Common myeloid progenitor, CD34-positive (primary cell): ENCODE measurements around the gene AQP9.
"Not testable (repeated sequence)": the region's sequence is repeated elsewhere in the genome, so short reads cannot be mapped to it uniquely, and the experiment has no call there.

ENCODE experiments used
- CTCF ChIA-PET: fragments of 350-600 bp; sonication (Branson Sonifier 250); formaldehyde crosslinking; loops from one replicate; lab custom pipeline; 2021; ENCODE audit warnings: antibody characterized with exemption; lab: Charles Lee
- POLR2A ChIA-PET: fragments of 350-600 bp; sonication (Branson Sonifier 250); formaldehyde crosslinking; loops from one replicate; lab custom pipeline; 2021; ENCODE audit warnings: antibody characterized with exemption; lab: Charles Lee
- DNase-seq, 3 donors: peaks; one replicate each; pipeline versions ENCODE4 v3.0.0 to v3.0.0-alpha.2; 2013
- H3K27ac ChIP-seq, 2 experiments: 1 replicate in 1 of 2; 2 replicates in 1 of 2; pipeline ENCODE4 v1.7.0; 2013; ENCODE audit warnings: inconsistent platforms in 2 of 2, low read length in 2 of 2, mild to moderate bottlenecking in 2 of 2, low read depth in 1 of 2, moderate library complexity in 1 of 2; ENCODE audit not compliant: severe bottlenecking in 2 of 2, insufficient read depth in 1 of 2, poor library complexity in 1 of 2
- H3K27me3 ChIP-seq, 5 experiments: replicated peaks in 2 of 5; 1 replicate in 3 of 5; 2 replicates in 2 of 5; pipeline versions ENCODE4 v1.6.1 to v1.7.0; 2013; ENCODE audit warnings: low read length in 4 of 5, mild to moderate bottlenecking in 2 of 5, moderate library complexity in 2 of 5, inconsistent platforms in 1 of 5; ENCODE audit not compliant: insufficient read depth in 5 of 5, control insufficient read depth in 4 of 5
- H3K36me3 ChIP-seq, 4 experiments: 1 replicate in 2 of 4; 2 replicates in 2 of 4; pipeline versions ENCODE4 v1.6.1 to v1.7.0; 2013; ENCODE audit warnings: low read length in 3 of 4, control low read depth in 1 of 4, mild to moderate bottlenecking in 1 of 4; ENCODE audit not compliant: control insufficient read depth in 4 of 4, insufficient read depth in 4 of 4
- H3K4me1 ChIP-seq, 4 experiments: 1 replicate in 3 of 4; 2 replicates in 1 of 4; pipeline versions ENCODE4 v1.6.1 to v1.7.1; 2013; ENCODE audit warnings: low read length in 3 of 4, mild to moderate bottlenecking in 3 of 4, control low read depth in 1 of 4, inconsistent platforms in 1 of 4, moderate library complexity in 1 of 4; ENCODE audit not compliant: control insufficient read depth in 4 of 4, insufficient read depth in 4 of 4; ENCODE audit errors: control extremely low read depth in 1 of 4
- H3K4me3 ChIP-seq, 7 experiments: 1 replicate in 4 of 7; 2 replicates in 3 of 7; pipeline versions ENCODE4 v1.5.1 to v1.7.0; 2013; ENCODE audit warnings: mild to moderate bottlenecking in 7 of 7, low read length in 6 of 7, moderate library complexity in 6 of 7, inconsistent platforms in 2 of 7, low read depth in 2 of 7, control low read depth in 1 of 7; ENCODE audit not compliant: insufficient read depth in 4 of 7, control insufficient read depth in 1 of 7; ENCODE audit errors: extremely low read depth in 1 of 7
- H3K9me3 ChIP-seq, 5 experiments: 1 replicate in 4 of 5; 2 replicates in 1 of 5; pipeline versions ENCODE4 v1.6.1 to v1.7.1; 2013; ENCODE audit warnings: low read length in 4 of 5, mild to moderate bottlenecking in 2 of 5, inconsistent platforms in 1 of 5, low read depth in 1 of 5, moderate library complexity in 1 of 5; ENCODE audit not compliant: control insufficient read depth in 4 of 5, insufficient read depth in 2 of 5; ENCODE audit errors: control extremely low read depth in 1 of 5
- WGBS: methylation state at CpG from one replicate; pipeline ENCODE4 v1.1.5; 2013; ENCODE audit not compliant: insufficient coverage; 5-methylcytosine and 5-hydroxymethylcytosine counted together

Gene AQP9

DNA sequence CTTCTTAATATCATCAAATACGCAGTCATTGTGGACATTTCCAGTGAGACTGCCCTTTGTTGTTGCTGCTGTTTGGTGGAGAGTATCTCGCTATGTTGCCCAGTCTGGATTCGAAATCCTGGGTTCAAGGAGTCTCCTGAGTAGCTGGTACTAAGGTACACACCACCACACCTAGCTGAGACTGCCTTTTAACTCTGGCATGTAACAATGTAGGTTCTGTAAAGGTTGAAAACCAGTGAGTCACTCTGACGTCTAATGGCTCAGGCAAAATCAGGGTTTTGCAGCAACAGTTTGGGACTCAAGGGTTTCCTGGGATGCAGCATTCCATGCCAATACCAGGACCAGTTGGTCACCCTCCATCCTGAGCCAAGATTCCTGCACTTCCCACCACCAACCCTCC is 52.2 kb downstream of the AQP9 start:
- Histone ChIP-seq H3K36me3 (no peaks in the 10 kb centered on the region), H3K9me3 (no peaks in the 10 kb centered on the region), H3K27ac (no peak overlapping the region), H3K4me1 (no peaks in the 10 kb centered on the region), H3K27me3 (peaks cover 0 to 2% (median 0%) of the 10 kb centered on the region in 5 experiments), H3K4me3 (no peak overlapping the region)
- POLR2A ChIA-PET = no interaction called here
- no peak for DNase-seq
- CTCF ChIA-PET = no interaction called here
- WGBS = 97% methylated on average over 3 of the region's 4 CpGs

DNA sequence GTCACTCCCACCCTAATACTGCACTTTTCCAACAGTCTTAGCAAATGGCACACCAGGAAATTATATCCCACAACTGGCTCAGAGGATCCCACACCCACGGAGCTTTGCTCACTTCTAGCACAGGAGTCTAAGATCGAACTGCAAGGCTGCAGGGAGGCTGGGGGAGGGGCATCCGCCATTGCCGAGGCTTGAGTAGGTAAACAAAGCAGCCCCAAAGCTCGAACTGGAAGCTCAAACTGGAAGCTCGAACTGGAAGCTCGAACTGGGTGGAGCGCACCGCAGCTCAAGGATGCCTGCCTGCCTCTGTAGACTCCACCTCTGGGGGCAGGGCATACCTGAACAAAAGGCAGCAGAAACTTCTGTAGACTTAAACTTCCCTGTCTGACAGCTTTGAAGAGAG is 55.5 kb downstream of the AQP9 start:
- POLR2A ChIA-PET, H3K4me1 ChIP-seq, H3K27ac ChIP-seq, H3K27me3 ChIP-seq, DNase-seq, H3K9me3 ChIP-seq, H3K36me3 ChIP-seq, H3K4me3 ChIP-seq: not testable (repeated sequence)
- WGBS = 97% methylated on average over 9 of the region's 9 CpGs
- CTCF ChIA-PET = interaction anchor here (0.8 kb wide), 1 partner anchor 11 kb away, joined by 5 read pairs; no protein-coding TSS in a partner anchor

DNA sequence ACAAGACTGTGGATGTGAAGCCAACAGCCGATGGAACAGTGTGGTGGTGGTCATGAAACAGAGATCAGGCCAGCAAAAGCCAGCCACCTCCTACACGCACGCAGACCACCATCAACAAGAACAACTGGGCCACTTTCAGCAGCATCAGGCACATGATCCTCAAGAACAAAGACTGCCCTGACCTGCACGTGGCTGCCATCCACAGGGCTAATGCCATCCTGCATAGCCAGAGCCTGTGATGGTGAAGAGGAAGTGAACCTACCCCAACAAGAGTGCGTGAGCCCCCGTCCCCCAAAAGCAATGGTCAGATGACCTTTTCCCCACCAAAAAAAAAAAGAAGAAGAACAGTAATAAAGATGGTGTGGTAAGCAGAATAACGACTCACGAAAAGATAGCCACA is 62.6 kb downstream of the AQP9 start:
- 88% methylated on average over 6 of the region's 8 CpGs for WGBS
- no peak for DNase-seq

DNA sequence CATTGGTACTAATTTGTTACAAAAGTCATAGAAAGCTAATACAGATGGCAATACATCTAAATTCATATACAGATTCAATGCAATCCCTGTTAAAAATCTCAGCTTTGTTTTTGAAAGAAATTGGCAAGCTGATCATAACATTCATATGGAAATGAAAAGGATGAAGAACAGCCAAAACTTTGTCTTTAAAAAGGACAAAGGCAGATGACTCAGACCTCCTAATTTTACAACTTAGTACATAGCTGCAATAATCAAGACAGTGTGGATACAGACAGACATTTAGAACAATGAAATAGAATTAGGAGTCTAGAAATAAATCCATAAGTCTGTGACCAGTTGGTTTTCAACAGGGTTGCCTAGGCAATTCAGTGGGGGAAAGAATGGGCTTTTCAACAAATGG is 63.3 kb downstream of the AQP9 start:
- Histone ChIP-seq H3K36me3 (no peaks in the 10 kb centered on the region), H3K4me3 (no peak overlapping the region), H3K9me3 (no peaks in the 10 kb centered on the region), H3K4me1 (peaks cover 0 to 2% (median 1%) of the 10 kb centered on the region in 4 experiments), H3K27me3 (no peaks in the 10 kb centered on the region), H3K27ac (no peak overlapping the region)
- DNase-seq = no peak
- ChIA-PET CTCF (interaction anchor here (0.7 kb wide), 1 partner anchor 1082 kb away, joined by 3 read pairs; no protein-coding TSS in a partner anchor), POLR2A (no interaction called here)

More for the DNA sequence above, 62.6 kb downstream of the AQP9 start:
- Histone ChIP-seq H3K27me3 (no peaks in the 10 kb centered on the region), H3K36me3 (no peaks in the 10 kb centered on the region), H3K4me1 (peaks cover 0 to 2% (median 1%) of the 10 kb centered on the region in 4 experiments), H3K4me3 (no peak overlapping the region), H3K9me3 (no peaks in the 10 kb centered on the region), H3K27ac (no peak overlapping the region)
- POLR2A ChIA-PET = no interaction called here
- CTCF ChIA-PET = no interaction called here

DNA sequence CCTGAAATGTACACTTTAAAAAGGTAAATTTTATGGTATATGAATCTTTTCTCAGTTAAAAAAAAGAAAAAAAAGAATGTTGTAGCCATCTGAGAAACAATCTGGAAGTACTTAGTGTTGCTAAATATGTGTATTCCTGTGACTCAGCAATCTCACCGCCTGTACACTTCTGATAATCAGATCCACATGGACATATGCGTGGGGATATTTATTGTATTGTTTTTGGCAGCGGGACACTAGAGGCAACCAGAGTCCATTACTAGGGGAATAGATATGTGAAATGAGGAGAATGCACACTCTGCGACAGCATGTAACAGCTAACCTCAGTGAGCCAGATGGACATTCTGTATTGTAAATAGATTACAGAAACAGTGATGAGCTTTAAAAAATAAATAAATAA is 65.4 kb downstream of the AQP9 start:
- 0% methylated on average over 3 of the region's 4 CpGs for WGBS
- H3K4me1 ChIP-seq = peaks cover 0 to 2% (median 1%) of the 10 kb centered on the region in 4 experiments
- POLR2A ChIA-PET = no interaction called here

DNA sequence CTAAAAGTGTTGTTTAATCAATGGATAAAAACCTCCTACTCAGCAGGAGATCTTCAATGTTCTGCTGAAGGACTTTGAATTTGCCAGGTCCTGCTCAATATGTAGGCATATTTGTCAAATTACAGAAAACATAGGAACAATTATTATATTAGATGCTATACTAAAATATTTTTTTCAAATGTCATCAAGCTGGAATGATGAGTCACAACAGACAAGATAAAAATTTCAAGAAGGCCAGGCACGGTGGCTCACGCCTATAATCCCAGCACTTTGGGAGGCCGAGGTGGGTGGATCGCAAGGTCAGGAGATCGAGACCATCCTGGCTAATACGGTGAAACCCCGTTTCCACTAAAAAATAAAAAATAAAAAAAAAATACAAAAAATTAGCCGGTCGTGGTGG is 68.0 kb downstream of the AQP9 start:
- peaks cover 0 to 2% (median 1%) of the 10 kb centered on the region in 4 experiments for H3K4me1 ChIP-seq
- WGBS = 100% methylated on average over 1 of the region's 9 CpGs

More for the DNA sequence above, 65.4 kb downstream of the AQP9 start:
- H3K36me3 ChIP-seq = no peaks in the 10 kb centered on the region
- CTCF ChIA-PET = interaction anchor here (0.7 kb wide), 1 partner anchor 10 kb away, joined by 3 read pairs; no protein-coding TSS in a partner anchor
- H3K27ac ChIP-seq = no peak overlapping the region
- peak; percentile 27 to 71 (median 65) for DNase-seq
- no peak overlapping the region for H3K4me3 ChIP-seq
- no peaks in the 10 kb centered on the region for H3K27me3 ChIP-seq
- no peaks in the 10 kb centered on the region for H3K9me3 ChIP-seq

DNA sequence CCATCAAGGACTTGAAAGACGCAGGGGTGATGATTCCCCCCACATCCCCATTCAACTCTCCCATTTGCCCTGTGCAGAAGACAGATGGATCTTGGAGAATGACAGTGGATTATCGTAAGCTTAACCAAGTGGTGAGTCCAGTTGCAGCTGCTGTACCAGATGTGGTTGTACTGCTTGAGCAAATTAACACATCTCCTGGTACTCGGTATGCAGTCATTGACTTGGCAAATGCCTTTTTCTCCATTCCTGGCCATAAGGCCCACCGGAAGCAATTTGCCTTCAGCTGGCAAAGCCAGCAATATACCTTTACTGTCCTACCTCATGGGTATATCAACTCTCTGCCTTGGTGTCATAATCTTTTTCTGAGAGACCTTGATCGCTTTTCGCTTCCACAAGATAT is 70.0 kb downstream of the AQP9 start:
- H3K27ac ChIP-seq, H3K27me3 ChIP-seq, H3K36me3 ChIP-seq, POLR2A ChIA-PET, H3K4me3 ChIP-seq, CTCF ChIA-PET, H3K9me3 ChIP-seq, H3K4me1 ChIP-seq, DNase-seq: not testable (repeated sequence)
- WGBS = 100% methylated on average over 4 of the region's 6 CpGs

More for the DNA sequence above, 68.0 kb downstream of the AQP9 start:
- Histone ChIP-seq H3K36me3 (no peaks in the 10 kb centered on the region), H3K4me3 (no peak overlapping the region), H3K27me3 (no peaks in the 10 kb centered on the region), H3K27ac (no peak overlapping the region), H3K9me3 (no peaks in the 10 kb centered on the region)
- no peak for DNase-seq
- CTCF ChIA-PET = interaction anchor here (1.0 kb wide), 1 partner anchor 133 kb away, joined by 3 read pairs; no protein-coding TSS in a partner anchor
- POLR2A ChIA-PET = no interaction called here
